HG02588 (cell line): ENCODE results near the gene ZNF664.

Experiments
- ATAC-seq: cut with Tn5 transposase; IDR thresholded peaks from one replicate; pipeline ENCODE4 v1.9.1; 2021; ENCODE audit warnings: mild to moderate bottlenecking, moderate library complexity; ENCODE audit not compliant: unreplicated experiment

ZNF664 gene

DNA sequence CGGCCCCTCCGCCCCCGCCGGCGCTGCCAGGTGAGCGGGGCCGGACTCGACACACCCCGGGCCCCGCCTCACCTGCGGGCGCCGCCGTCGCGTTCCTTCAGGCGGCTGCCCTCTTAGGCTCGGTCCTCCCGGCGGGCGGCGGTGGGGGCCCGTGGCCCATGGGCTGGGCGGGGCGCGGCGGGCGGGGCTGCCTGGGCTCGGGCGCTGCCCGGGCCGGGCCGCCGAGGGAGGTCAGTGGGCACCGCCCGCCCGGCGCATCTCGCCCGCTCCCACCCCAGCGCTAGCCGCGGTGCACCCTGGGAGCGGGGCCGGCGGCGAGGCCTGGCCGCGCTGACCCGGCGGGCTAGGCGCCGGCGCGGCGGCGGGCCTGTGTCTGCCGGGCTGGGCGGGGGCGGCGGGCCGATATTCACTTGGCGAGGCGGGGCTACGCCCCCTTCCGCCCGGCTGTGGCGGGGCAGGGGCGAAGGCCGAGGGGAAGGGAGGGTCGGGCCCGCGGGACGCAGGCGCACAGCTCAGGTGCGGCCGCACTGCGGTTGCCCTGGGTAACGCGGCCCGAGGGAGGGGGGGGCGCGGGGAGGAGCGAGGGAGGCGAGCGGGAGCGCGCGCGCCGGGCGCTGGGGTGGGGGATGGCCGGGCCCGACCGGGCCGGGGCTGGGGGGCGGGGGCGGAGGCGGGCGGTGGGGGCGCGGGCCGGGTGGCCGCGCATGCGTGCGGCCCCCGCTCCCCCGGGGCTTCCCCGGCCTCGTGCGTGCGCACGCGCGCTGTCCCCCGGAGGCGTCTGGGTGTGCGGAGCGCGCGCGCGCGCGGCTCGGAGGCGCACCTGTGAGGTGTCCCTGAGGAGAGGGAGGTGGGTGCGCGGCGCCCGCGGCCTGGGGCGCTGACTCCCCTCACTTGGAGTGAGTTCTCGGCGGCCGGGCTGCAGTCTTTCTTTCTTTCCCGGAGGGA, at the start of gene ZNF664, which contains the start of gene CCDC92:
Gene ZNF664 (plus strand): TSS at position 759 of the 945 bp plus-strand sequence. CDS start 38,930 bp downstream, outside the sequence.
Gene CCDC92 (minus strand): TSS at position 375 of the 945 bp plus-strand sequence. CDS start 28,526 bp downstream, outside the sequence.
- ATAC-seq, result peak; percentile 78

GRCh38 chr12:123923927-123924326, 49.1 kb upstream of the ZNF664 start:
- no peak for ATAC-seq

DNA sequence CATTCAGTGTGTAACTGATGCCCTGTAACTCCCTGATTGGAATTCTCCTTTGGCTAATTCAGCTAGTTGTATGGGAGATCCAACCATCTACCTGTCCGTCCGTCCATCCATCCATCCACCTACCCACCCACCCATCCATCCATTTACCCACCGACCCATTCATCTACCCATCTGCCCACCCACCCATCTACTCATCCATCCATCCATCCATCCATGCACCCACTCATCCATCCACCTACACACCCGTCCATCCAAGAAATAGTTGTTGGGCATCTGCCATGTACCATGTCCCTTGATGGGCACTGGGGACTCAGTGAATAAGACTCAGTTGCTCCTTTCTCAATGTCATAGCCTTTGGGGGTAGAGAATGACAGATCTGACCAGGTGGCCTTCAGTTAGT, 48.5 kb upstream of the ZNF664 start:
- no peak for ATAC-seq

- ATAC-seq, result no peak
Observed at GRCh38 chr12:123928274-123928865, 44.6 kb upstream of the ZNF664 start.

- ATAC-seq, result no peak
Observed at GRCh38 chr12:123928897-123929296, 44.1 kb upstream of the ZNF664 start.

DNA sequence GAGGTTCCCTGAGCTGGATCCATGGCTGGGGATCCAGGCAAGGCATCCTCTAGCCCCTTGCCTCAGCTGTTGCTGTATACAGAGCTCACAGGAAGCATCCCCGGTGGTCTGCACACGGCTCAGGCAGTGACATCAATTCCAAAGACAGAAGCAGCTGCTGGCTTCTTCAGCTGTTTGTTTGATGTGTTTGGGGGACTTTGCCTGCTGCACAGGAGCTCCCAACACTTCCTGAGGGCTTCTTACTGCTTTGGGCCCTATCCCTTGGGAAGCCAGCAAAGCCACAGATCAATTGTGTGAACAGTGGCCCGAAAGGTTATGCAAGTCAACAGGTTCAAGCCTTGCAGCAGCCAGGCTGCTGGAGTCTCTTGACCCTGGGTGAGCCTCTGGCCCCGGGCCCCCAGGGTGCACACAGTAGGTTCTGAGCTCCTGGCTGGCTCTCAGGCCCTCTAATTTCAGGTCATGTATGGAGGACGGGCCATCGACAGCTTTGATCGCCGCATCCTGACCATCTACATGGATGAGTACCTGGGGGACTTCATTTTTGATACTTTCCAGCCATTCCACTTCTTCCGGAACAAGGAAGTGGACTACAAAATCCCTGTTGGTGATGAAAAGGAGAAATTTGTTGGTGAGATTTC, 43.0 kb upstream of the ZNF664 start:
- no peak for ATAC-seq

DNA sequence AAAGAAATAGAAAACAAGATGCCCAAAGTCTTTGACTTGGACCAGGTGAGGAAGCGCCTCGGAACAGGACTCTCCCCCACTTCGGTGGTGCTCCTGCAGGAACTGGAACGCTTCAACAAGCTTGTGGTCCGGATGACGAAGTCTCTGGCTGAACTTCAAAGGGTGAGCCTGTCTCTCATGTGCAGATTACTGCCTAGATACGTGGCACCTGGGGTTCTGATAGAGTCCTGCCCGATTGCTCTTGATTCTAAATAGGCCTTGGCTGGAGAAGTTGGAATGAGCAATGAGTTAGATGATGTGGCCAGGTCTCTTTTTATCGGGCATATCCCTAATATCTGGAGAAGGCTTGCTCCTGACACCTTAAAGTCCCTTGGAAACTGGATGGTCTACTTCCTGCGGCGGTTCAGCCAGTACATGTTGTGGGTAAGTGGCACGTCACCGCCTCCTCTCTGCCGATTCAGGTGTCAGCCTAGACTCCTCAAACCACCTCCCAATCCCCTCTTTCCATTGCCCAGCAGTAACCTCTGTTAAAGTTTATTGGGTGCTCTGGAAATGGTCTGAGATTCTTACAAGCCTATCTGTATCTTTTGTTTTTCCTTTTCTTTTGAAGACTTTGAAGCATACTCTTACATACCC, 41.2 kb upstream of the ZNF664 start:
- ATAC-seq, result no peak

GRCh38 chr12:123933214-123933613, 39.8 kb upstream of the ZNF664 start:
- no peak for ATAC-seq

GRCh38 chr12:123934016-123934620, 38.9 kb upstream of the ZNF664 start:
- no peak for ATAC-seq

DNA sequence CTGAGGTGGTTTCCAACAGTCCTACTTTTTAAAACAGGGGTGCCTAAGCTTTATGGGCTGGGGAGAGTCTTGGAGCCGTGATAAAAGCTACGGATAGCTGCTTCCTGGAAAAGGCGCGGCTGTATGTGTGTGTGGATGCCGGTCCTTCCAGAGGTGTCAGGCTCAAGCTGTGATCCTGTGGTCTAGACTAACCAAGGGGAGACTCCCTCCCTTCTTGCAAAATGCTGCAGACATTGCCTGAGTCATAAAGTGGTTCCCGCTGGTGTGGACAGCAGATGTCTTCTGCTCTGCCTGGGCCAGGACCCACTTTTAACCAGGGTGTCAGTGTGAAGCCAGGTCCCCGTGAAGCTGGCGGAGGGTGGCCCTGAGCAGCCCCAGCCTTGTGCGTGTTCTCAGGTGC, 38.2 kb upstream of the ZNF664 start:
- ATAC-seq, result no peak

DNA sequence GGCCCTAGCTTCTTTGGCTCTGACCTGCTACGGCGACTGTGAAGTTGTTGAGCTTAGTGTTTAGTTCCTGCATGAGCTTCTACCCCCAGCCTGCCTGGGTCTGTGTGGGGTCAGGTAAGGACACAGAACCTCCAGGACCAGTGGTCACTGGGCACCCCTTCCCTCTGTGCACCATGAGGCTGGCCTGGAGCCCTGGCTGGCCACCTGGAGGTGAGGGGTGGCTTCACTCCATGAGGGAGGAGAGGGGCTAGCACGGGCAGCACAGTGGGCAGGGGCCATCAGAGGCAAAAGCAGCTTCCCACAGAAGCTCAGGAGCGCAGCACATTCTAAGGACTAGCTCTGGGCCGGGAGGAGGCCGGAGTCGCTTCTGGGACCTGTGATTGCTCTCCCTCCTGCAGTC, 37.1 kb upstream of the ZNF664 start:
- ATAC-seq, result no peak

GRCh38 chr12:123936471-123936870, 36.5 kb upstream of the ZNF664 start:
- ATAC-seq, result no peak

- no peak for ATAC-seq
Observed at GRCh38 chr12:123936956-123937706, 35.9 kb upstream of the ZNF664 start.

- ATAC-seq, result no peak
Observed at GRCh38 chr12:123937707-123938591, 35.1 kb upstream of the ZNF664 start.

GRCh38 chr12:123938679-123939480, 34.1 kb upstream of the ZNF664 start:
- no peak for ATAC-seq

GRCh38 chr12:123939716-123940626, 33.0 kb upstream of the ZNF664 start:
- no peak for ATAC-seq

GRCh38 chr12:123940627-123940966, 32.4 kb upstream of the ZNF664 start:
- ATAC-seq, result no peak
